ENCODE measurements around the gene ASB13. TPM values are rescaled to one million over a fixed set of nuclear protein-coding genes. Genes with fewer than 3 reads are reported as not detected.

ASB13 gene
- total RNA-seq, 1 donor: 14.8 TPM

DNA sequence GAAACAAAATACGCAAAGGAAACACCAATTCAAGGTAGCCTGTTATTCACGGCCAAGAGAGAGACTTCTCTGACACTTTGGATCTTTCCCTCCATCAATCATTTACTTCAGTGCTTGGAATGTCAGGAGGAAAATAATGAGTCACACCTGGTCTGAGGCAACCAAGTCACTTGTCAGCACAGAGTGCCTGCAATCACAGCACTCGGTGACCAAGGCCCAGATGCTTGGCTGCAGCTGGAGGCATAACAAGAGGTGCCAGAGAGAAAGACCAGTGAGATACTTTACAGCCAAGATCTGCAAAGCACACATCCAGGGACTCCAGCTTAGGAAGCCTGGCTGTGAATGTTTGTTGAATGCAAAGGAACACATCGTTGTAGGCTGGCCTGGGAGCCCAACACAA is 33.9 kb downstream of the ASB13 start:
- Histone ChIP-seq H3K36me3 (ENCODE audit: insufficient read depth, low read length) (no peaks in the 10 kb centered on the region), H3K4me2 (ENCODE audit: insufficient read depth, low read length) (no peak overlapping the region), H3K79me2 (ENCODE audit: insufficient read depth, low read length) (no peaks in the 10 kb centered on the region), H3K27me3 (ENCODE audit: insufficient read depth, low read length) (no peaks in the 10 kb centered on the region), H3K9me3 (ENCODE audit: low read depth, low read length) (no peaks in the 10 kb centered on the region), H4K20me1 (ENCODE audit: insufficient read depth, low read length) (no peaks in the 10 kb centered on the region), H3K27ac (ENCODE audit: low read depth, low read length) (no peak overlapping the region), H3K4me1 (ENCODE audit: insufficient read depth, low read length) (peaks cover 7% of the 10 kb centered on the region), H2AFZ (ENCODE audit: low read length) (no peak overlapping the region), H3K4me3 (ENCODE audit: insufficient read depth, low read length) (no peak overlapping the region)
- DNase-seq (ENCODE audit: insufficient read length, low spot score, missing footprints): peak; percentile 41
- TF ChIP-seq, protein P1, sequence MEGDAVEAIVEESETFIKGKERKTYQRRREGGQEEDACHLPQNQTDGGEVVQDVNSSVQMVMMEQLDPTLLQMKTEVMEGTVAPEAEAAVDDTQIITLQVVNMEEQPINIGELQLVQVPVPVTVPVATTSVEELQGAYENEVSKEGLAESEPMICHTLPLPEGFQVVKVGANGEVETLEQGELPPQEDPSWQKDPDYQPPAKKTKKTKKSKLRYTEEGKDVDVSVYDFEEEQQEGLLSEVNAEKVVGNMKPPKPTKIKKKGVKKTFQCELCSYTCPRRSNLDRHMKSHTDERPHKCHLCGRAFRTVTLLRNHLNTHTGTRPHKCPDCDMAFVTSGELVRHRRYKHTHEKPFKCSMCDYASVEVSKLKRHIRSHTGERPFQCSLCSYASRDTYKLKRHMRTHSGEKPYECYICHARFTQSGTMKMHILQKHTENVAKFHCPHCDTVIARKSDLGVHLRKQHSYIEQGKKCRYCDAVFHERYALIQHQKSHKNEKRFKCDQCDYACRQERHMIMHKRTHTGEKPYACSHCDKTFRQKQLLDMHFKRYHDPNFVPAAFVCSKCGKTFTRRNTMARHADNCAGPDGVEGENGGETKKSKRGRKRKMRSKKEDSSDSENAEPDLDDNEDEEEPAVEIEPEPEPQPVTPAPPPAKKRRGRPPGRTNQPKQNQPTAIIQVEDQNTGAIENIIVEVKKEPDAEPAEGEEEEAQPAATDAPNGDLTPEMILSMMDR (IDR thresholded peaks at IDR 0.05; ENCODE audit: extremely low read depth, low read depth, low read length): no peak

DNA sequence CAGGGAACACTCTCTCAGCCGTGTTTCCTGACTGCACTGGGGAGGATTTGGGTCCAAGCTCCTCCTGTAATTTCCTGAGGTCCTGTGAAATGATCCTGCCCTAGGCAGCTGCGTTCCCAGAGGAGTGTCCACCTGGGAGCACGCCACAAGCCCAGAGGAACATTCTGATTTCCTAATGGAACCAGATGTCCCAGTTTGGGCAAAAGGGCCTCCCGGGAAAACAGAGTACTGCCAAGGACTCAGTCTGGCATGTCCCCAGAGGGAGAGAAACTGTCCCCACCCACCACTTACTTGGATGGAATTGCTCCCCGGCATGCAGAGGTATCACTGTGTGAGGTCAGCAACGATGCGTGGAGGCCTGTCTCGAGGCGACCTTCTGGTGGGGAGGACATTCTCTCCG is 34.5 kb downstream of the ASB13 start:
- Histone ChIP-seq H3K4me2 (ENCODE audit: insufficient read depth, low read length) (no peak overlapping the region), H2AFZ (ENCODE audit: low read length) (no peak overlapping the region), H3K9me3 (ENCODE audit: low read depth, low read length) (no peaks in the 10 kb centered on the region), H3K27ac (ENCODE audit: low read depth, low read length) (no peak overlapping the region), H3K4me3 (ENCODE audit: insufficient read depth, low read length) (no peak overlapping the region), H4K20me1 (ENCODE audit: insufficient read depth, low read length) (no peaks in the 10 kb centered on the region), H3K27me3 (ENCODE audit: insufficient read depth, low read length) (no peaks in the 10 kb centered on the region), H3K36me3 (ENCODE audit: insufficient read depth, low read length) (no peaks in the 10 kb centered on the region), H3K79me2 (ENCODE audit: insufficient read depth, low read length) (no peaks in the 10 kb centered on the region), H3K4me1 (ENCODE audit: insufficient read depth, low read length) (peaks cover 7% of the 10 kb centered on the region)
- no peak for DNase-seq (ENCODE audit: insufficient read length, low spot score, missing footprints)
- TF ChIP-seq, protein P1 (IDR thresholded peaks at IDR 0.05; ENCODE audit: extremely low read depth, low read depth, low read length): no peak

DNA sequence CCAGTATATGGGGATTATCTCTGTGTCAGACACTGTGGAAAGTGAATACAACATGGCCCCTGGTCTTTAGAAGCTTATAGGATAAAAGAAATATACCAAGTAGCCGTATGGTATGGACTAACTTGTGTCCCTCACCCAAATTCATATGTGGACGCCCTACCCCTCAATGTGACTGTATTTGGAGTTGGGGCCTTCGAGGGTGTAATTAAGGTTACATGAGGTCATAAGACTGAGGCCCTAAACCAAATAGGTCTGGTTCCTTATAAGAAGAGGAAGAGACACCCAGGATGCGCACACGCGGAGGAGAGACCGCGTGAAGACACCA is 36.3 kb downstream of the ASB13 start:
- TF ChIP-seq, protein P1 (IDR thresholded peaks at IDR 0.05; ENCODE audit: extremely low read depth, low read depth, low read length): no peak
- Histone ChIP-seq H2AFZ (ENCODE audit: low read length) (no peak overlapping the region), H3K4me2 (ENCODE audit: insufficient read depth, low read length) (no peak overlapping the region), H3K79me2 (ENCODE audit: insufficient read depth, low read length) (no peaks in the 10 kb centered on the region), H3K4me3 (ENCODE audit: insufficient read depth, low read length) (no peak overlapping the region), H3K36me3 (ENCODE audit: insufficient read depth, low read length) (no peaks in the 10 kb centered on the region), H3K9me3 (ENCODE audit: low read depth, low read length) (no peaks in the 10 kb centered on the region), H3K27ac (ENCODE audit: low read depth, low read length) (no peak overlapping the region), H3K27me3 (ENCODE audit: insufficient read depth, low read length) (no peaks in the 10 kb centered on the region), H3K4me1 (ENCODE audit: insufficient read depth, low read length) (peaks cover 9% of the 10 kb centered on the region), H4K20me1 (ENCODE audit: insufficient read depth, low read length) (no peaks in the 10 kb centered on the region)
- DNase-seq (ENCODE audit: insufficient read length, low spot score, missing footprints): no peak

DNA sequence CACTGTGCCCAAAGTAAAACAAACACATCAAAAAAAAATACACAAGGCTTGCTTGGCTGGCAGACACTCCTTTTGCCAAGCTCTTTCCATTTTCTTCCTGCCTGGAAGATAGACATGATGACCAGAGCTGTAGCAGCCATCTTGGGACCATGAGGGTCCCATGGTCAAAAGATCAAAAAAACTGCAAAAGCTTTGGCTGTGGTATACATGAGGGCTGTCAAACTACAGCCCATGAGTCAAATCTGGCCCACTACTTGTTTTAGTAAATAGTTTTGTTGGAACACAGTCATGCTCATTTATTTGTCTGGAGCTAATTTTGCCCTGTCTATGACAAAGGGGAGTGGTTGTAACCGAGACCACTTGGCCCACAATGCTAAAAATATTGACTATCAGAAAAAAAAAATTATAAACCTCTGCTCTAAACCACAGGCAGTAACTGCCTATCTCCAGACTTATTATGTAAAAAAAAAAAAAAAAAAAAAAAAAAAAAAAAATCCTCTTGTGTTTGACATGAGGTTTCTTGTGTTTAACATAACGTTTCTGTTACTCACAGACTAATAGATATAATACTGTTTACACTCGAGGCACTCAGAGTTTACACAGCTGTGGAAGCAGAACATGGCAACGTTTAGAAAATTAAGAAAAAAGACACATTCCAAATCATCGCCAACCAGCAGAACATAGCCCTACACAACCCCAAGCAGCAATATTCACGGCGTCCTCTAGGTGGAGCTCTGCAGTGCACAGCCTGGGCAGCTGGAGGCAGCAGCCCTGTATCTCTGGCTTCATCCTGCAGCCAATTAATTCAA is 36.9 kb downstream of the ASB13 start:
- no peaks in the 10 kb centered on the region for H3K36me3 ChIP-seq (ENCODE audit: insufficient read depth, low read length)
- TF ChIP-seq, protein P1 (IDR thresholded peaks at IDR 0.05; ENCODE audit: extremely low read depth, low read depth, low read length): peak; percentile 97
- no peaks in the 10 kb centered on the region for H3K79me2 ChIP-seq (ENCODE audit: insufficient read depth, low read length)
- DNase-seq (ENCODE audit: insufficient read length, low spot score, missing footprints): peak; percentile 82
- no peaks in the 10 kb centered on the region for H3K9me3 ChIP-seq (ENCODE audit: low read depth, low read length)
- H3K4me2 ChIP-seq (ENCODE audit: insufficient read depth, low read length): peak overlapping the region; percentile 90
- no peak overlapping the region for H3K27ac ChIP-seq (ENCODE audit: low read depth, low read length)
- peaks cover 9% of the 10 kb centered on the region for H3K4me1 ChIP-seq (ENCODE audit: insufficient read depth, low read length)
- H2AFZ ChIP-seq (ENCODE audit: low read length): peak overlapping the region; percentile 92
- H4K20me1 ChIP-seq (ENCODE audit: insufficient read depth, low read length): no peaks in the 10 kb centered on the region
- no peaks in the 10 kb centered on the region for H3K27me3 ChIP-seq (ENCODE audit: insufficient read depth, low read length)
- H3K4me3 ChIP-seq (ENCODE audit: insufficient read depth, low read length): peak overlapping the region; percentile 73
